Measurements from ENCODE around the gene CCDC134.
"Not testable (repeated sequence)": the region's sequence is repeated elsewhere in the genome, so short reads cannot be mapped to it uniquely, and the experiment has no call there.

The CCDC134 gene

DNA sequence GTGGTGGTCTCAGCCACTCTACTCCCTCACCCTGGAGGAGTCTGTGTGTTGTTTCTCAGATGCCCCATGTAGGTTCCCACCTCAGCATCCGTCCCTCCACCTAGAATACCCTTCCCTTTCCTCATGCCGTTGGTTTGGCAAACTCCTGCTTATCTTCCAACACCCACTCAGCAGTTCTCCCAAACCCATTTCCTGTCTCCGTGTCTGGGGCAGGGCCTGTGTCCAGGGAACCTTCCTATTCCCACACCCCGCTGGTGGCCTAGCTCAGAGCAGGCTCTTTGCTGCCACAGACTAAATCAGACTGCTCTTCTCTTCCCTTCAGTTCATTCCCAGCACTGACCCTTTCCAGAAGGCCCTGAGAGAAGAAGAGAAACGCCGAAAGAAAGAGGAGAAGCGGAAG, 24.9 kb downstream of the CCDC134 start:
- no peak for DNase-seq

DNA sequence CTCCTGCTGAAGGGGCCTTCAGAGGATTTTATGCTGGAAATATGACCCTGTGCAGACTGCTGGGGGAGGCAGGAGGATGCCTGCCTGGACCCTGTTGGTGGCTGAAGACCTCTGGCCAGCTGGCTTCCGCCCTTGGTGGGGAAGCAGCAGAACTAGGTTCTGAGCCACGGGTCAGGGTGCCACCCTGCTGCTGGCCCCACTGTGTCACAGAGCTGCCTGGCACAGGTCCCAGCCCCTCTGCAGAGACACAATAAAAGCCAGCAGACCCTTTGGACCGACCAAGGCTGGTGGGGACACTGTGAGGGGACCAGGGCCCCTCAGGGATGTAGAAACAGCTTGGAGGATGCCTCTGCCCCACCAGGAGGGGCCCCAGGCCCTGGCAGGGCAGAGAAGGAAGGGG, 25.5 kb downstream of the CCDC134 start:
- no peak for DNase-seq

DNA sequence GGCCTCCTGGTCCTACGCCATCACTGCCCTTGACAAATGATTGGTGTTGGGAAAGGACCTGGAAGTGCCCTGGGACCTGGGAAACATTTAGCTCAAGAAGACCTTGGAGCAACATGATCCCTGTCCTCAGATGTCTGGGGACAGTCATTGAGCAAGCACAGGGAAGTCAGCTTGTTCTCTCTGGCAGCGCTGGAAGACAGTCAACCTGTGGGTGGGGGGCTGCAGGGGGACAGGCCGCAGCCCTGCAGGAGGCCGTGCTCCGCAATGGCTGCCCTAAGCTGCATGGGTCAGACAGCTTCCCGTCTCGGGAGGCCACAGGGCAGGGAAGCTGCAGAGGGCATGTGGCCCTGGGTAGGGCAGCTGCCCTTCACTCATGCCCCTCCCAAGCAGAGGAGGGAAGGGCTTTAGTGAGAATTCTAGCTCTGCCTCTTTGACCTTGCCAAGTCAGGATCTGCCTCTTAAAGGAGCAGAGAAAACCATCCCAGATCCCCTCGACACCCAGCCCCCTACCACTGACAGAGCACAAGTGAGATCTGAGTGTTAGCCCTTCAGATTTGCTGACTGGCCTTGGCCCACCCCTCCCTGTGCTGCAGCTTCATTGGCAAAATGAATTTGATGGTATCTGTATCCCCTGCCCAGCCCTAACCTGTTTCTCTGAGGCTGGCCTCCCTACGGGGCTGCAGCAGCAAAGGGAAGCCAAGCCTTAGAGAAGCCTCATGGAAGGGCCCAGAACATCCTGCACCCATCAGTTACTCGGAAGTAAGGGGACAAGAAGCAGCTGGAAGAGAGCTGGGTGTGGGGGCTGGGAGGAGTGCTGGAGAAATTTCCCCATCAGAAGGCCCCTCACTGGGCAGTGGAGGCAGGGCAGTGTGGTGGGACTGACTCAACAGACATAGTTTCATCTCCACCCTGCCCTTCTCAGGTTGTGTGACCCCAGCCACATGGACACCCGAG, 26.2 kb downstream of the CCDC134 start:
- no peak for DNase-seq

DNA sequence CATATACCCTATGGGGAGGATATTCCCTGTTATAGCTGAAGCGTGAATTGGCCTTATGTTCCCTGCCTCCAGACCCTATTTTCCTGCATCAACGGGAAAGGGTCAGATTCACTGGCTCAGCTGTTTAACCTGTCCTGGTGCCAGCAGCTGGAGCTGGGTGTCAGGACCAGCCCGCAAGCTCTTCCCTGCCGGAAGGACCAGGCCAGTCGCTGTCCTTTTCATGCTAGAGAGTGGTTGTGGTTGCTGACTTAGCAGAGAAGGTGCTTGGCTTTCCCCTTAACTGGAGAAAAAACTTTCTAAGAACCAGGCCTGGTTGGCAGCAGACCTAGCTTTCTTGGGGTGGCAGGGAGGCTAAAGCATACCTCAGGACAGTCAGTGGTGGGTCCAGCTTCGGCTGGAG, 27.2 kb downstream of the CCDC134 start:
- DNase-seq = no peak

DNA sequence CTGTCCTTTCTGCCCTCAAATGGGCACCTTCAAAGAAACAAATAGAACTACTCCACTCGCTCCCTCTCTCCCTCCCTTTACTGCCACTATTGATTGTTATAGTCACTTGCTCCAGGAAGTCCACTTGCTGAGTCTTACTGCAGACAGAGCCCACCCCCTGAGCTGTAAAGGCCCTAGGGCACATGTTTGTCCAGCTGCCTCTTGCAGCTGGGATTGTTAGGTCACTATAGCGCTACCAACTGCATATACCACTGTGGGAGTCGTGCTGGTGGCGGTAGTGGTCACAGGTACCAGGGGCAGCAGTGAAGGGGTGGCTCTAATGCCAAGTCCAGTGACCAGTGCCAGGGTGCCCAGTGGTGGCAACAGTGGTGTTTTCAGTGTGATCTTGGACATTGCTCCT, 28.0 kb downstream of the CCDC134 start:
- no peak for DNase-seq

DNA sequence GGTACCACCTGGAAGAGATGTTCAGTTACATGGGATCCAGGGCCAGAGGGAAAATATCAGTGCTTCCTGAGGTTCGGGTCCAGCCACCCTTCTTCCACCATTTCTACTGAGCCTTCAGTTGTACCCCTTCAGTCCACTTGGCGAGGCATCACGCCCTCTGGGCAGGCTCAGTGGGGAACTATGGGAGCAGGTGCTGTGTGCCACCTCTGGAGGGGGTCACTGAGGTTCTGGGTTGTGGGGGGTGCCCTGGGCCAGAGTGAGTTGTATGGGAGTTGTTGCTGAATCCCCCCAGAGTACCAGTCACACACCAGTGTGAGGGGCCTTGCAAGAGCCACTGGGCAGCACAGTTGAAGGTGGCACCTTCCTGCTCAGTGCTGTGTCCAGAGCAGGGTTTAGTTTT, 29.7 kb downstream of the CCDC134 start:
- DNase-seq = peak in 1 of 2 donors; percentile 14

DNA sequence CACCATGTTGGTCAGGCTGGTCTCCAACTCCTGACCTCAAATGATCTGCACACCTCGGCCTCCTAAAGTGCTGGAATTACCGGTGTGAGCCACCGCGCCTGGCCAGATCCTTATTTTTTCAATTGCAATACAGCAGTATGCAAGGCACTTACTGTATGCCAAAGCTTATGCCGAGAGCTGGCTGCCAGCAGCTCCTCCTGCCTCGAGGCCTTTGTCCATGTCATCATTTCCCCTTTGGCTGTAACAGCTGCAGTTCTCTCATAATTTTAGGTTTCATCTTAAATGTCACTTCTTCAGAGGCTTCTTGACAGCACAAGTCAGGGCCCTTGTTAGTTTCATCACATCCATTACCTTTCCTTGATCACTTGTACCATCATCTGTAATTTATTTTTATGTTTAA, 30.9 kb downstream of the CCDC134 start:
- DNase-seq = peak in 1 of 2 donors; percentile 36

DNA sequence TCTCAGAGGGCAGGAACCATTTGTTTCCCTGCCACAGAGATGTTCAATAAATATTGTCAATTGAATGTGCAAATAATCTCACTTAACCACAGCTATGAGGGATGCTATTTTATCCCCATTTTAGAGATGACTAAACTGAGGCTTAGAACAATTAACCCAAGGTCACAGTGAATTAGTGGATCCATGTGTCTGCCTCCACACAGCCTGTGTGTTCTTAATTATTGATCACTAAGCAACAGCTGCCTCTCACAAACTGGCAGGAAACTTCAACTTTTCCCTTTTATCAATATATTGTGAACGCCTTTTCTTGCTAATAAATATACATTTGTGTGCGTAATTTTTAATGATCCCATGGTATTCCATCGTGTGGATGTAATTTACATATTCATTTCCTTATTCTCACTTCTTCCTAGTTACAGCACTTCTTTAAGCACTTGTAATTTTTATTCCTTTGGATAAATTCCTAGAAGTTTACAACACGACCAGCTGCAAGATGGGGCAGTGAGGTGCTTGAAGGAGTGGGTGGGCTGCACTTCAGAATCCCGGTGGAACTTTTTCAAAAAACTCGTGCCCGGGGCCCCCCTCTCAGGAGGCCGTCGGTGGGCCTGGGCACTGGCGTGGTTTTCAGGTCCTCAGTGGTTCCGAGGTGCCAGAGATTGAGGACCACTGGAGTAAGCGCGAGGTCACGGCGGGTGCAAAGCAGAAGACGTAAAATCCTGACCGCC, 31.5 kb downstream of the CCDC134 start:
- DNase-seq = peak in 1 of 2 donors; percentile 14

DNA sequence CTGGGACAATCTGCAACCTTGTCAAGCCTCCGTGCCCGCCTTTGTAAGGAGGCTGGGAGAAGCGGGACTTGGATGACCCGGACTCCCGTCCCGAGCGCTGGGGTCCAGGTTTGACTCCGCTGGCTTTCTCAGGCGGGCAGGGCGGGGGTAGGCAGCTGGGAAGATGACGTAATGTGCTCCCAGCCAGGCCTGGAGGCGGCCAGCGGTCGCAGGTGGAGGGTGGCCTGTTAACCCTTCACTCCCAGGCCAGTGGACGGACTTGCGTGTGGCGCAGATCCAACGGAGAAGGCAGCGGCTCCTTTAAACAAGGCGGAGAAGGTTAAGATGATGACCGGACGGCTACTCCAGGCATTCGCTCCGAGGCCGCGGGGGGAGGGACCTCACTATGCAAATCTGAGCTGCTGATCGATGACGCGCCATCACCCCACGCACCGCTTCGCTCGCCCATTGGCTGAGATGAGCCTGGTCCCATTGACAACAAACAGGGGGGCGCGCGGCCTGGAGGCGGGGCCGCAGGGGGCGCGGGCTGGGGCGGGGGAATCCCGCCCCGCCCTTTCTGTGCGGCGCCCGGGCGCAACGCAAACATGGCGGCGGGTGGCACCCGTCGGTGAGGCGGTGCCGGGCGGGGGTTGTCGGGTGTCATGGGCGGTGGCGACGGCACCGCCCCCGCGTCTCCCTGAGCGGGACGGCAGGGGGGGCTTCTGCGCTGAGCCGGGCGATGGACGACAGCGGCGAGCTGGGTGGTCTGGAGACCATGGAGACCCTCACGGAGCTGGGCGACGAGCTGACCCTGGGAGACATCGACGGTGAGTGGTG, 32.3 kb downstream of the CCDC134 start, which contains the start of gene SREBF2:
Gene SREBF2 (plus strand): TSS at position 553 of the 816 bp plus-strand sequence. CDS start 166 bp downstream, at position 719.
- peak; percentile 99 for DNase-seq

DNA sequence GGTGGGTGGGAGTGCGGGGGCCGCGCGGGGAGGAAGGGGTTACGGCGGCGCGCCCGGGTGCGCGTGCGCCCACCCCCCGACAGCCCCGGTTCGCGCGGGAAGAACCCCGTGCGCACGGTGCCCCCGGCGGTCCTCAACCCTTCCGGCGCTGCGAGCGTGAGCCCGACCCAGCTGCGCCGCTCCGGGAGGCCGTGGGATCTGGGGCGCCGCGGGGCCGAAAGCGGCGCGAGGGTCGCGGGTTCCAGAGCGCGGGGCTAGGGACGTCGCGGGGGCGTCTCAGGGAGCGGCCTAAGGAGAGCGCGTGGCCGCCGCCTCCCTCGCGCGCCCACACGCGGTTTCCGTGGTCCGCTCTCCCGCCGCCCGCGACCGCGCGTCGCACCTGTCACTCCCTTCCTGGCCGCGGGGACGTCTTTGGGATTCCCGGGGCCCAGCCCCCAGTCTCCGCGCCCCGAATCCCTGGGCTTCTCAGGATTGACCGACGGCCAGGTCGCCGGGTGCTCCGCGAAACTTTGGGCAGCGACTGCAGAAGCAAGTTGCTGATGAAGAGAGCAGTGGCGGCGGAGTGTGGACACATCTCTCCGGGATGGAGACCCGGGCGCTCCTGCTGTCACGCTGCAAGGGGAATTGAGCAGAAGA, 33.0 kb downstream of the CCDC134 start:
- peak; percentile 42 to 53 for DNase-seq

DNA sequence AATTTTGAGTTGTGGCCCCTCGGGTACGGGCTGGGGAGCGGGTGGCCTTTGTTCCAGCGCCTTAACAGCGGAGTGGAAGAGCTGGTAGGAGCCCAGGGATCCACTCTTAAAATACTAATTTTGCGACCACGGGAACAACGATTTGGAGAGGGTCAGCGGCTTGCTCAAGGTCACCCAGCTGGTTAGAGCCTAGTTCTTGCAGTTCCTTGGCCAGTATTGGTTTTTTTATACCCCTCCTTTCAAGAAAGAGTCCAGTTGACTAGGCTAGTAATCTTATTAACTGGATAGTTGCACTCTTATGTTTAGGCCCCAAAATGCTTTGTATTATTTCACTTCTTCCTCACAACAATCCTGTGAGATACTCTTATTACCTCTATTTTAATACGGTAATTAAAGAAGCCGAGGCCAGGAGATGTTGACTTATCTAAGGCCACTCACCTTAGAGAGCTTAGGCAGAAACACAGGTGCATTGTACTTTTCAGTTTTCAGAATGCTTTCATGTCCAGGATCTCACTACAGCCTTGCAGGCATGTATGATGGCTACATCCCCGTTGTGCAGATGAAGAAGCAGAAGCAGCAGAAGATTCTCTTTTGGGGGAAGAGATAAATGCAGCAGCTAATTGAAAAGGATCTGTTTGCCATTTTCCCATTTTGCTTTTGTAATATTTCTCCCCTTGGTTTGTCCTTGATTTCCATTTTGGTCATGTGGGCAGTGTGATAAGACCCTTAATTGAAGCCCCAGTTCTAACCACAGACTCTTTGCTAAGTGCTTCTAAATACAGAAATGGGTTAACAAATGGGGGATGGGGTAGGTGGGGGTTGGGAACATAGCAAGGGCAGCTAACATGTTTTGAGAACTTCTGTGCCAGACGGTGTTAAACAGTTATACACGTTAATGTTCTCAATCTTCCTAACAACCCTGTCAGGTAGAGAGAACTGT, 33.8 kb downstream of the CCDC134 start:
- DNase-seq = peak in 1 of 2 donors; percentile 17

DNA sequence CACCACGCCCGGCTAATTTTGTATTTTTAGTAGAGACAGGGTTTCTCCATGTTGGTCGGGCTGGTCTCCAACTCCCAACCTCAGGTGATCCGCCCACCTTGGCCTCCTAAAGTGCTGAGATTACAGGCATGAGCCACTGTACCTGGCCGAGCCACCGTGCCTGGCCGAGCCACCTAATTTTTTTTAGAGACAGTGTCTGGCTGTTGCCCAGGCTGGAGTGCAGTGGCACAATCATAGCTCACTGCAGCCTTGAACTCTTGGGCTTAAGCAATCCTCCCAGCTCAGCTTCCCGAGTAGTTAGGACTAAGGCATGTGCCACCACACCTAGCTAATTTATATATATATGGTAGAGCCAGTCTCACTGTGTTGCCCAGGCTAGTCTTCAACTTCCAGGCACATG, 35.0 kb downstream of the CCDC134 start:
- DNase-seq = not testable (repeated sequence)

DNA sequence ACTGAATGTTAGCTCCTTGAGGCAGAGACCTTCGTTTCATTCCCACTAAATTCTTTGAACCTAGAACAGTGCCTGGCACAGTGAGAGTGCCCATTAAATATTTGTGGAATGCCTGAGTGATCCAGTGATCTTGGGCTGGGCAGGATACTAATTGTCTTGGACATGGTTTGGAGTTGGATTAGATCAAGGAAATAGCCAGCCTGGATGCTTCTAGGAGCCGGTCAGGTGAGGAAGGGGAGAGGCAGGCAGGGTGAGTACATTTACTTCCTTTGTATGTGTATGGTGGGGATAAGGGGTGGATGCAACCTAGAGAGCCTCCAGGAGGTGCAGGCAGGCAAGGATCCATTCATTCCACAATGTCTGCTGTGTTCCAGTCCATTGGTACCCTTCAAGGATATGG, 36.1 kb downstream of the CCDC134 start:
- no peak for DNase-seq

DNA sequence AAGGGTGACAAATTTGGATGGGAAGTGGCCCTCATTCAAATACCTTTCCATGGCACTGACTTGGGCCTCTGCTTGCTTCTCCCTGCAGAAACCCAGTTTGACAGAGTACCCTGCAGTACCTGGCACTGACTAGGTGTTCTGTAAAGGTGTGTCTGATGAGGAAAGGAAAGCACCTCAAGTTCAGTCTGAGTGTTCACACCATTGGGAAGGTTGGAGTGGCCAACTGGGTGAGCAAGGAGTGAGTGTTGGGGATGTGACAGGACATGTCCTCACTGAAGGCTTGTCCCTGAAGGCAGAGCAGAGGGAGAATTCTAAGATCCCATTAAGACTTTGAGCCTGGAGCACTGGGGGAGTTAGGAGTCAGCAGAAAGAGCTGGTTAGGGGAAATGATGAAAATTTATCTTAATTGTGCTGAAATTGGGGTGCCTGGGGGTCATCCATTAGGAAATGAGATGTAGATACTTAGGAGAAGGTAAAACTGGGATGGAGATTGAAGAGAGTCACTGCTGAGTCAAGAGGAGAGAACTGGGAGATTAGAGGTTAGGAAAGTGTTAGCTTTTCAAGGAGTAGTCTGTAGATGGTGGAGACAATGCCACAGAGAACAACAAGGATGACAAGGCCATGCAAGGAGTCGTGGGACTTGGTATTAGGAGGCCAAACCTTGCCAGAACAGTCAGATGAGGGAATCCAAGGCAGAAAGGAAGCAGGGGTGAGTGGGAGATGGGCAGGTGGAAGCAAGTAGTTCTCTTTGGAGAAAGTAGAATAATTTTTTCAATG, 38.6 kb downstream of the CCDC134 start:
- DNase-seq = no peak

DNA sequence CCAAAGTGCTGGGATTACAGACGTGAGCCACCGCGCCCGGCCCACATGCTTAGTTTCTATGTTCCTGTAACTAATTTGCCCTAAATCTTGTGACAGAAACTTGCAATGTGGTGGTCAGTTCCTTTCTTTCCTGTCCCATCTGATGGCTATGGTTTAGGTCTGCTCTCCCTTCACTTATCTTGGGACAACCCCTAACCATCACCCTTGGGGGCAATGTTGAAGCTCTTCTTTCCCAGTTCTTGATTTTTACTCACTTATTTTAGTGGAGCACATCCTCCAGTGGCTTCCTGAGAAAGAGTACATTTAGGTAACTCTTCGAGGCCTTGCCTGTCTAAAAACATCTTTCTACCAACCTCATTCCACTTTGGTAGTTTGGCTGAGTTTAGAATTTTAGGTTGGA, 39.7 kb downstream of the CCDC134 start:
- no peak for DNase-seq

DNA sequence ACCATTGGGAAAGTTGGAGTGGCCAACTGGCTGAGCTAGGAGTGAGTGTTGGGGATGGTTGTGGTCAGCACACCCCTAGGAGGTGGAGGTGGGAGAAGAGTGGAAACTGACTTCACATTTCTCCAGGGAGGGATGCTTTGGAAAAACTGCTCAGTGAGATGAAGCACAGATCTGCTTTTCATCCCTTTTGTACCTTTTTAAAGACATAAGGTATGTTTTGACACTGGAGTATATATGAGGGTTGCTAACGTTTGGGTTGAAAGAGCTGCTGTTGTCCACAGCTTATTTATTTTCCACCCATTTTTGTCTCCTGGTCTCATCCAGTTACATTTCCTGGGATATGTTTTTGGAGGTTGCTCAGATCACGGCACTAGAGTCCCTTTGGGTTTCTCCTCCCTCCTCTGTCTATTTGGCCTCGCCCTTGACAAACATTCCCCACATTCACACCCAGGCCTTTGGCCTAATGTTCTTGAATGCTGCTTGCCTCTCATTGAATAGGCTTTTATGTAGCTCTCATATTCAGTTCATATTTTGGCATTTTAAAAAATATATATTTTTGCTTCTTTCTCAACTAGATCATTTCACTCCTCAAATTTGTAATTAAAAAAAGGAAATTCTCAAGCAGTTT, 40.7 kb downstream of the CCDC134 start:
- DNase-seq = no peak

DNA sequence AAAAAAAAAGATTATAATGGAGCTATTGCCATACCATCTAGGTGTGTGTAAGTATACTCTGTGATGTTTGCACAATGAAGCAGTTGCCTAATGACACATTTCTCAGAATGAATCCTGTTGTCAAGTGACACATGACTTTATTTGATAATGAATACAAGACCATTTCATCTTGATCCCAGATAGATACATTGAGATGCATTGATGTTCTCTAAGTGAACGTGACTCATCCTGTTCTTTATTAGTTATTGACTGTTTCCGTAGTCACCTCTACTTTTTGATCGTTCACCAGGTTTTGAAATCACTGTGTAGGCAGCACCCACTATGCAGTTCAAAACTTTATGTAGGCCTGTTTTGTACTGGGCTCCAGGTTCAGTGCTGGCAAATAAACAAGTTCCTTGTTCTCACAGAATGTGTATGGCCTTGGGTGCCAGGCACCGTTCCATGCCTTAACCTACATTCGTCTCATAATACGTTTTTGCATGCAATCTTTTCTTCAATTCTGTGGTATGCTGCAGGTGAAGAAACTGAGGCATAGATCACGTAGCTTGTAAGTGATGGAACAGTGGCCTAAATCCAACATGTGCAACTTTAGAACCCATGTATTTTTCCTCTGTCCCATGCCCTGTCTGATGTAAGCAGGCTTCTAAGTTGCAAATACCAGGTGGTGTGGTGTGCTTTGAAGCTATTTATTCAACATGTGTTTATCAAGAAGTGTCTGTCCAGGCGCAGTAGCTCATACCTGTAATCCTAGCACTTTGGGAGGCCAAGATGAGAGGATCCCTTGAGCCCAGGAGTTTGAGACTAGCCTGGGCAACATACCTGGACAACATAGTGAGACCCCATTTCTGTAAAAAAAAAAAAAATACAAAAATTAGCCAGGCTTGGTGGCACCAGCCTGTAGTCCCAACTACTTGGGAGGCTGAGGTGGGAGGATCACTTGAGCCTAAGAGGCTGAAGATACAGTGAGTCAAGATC, 42.8 kb downstream of the CCDC134 start:
- DNase-seq = no peak

DNA sequence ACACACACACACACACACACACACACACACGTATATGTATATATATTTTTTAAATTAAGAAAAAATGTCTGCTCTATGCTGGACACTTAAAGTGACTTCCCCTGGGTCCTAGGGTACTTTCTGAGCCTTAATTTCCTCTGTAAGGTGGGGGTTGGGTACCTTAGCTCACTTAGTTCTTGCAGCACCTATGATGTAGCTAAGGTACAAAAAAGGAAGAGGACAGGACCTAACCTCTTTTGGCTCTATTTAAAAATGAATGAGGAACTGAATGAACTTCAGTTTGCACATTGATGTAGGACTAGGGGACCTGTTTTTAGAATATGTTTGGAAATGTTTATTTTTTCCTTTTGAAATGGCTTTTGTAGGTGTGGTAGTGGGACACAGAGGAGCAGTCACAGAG, 43.6 kb downstream of the CCDC134 start:
- DNase-seq = no peak

DNA sequence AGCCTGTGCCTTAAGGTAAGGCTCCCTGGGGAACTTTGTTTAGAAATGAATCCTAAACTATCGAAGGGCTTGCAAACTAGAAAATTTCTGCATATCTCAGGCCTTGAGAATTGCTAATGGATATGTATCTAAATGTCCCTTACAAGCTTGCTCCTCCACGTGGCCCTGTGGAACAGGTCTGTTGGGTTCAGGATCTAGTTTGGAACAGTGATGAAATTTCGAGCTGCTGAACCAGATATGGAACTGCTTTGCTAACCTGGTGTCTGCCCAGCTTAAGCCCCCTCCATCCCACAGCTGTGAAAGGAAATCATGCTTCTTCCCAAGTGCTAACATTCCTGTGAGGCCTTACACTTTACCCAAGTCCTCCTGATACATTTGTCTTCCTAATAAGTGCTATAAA, 44.0 kb downstream of the CCDC134 start:
- DNase-seq = no peak
